ENCODE measurements around the gene ELAVL2. TPM values are rescaled to one million over a fixed set of nuclear protein-coding genes. Genes with fewer than 3 reads are reported as not detected.

Gene ELAVL2
- total and polyA plus RNA-seq, 9 of the 15 experiments (the other 6 are each of a cell fraction or from before 2014, with no cell fraction given) = not detected

DNA sequence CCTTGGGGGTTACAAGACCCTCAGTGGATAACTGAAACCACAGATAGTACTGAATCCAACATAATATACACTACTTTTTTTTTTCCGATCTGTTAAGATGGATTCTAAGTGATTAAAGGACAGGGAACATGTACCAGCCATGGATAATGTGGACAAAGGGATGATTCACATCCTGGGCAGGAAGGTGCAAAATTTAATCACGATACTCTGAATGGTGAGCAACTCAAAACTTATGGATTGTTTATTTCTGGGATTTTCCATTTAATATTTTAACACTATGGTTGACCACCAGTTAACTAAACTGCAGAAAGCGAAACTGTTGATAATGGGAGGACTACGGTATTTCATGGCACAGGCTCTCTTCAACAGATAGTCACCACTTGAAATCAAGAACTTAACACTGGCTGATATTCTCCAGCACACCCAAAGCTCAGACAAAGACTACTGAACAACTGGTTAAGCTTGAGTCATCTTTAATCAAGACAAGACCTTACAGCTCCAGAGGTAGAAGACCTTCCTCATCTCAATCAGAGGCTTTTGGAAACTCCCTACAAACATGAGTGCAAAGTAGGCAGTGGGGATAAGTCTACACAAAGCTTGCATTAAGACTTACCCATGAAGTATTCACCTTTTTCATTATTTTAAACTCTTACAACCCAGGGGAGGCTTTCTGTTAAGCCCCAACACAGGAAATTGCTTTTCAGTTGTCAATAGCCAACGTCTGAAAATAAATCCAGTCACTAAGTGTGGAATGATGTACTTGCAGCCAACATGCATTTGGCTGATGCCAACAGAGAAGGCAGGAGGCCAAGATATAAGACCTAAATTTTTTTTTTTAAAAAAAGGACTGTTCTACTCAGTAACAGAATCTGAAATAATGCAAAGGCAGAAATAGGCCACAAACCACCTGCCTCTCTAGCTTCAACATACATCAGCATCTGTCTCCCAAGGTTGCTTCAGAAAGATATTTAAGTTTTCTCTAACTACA, 78.7 kb downstream of the ELAVL2 start (continued):
- TF ChIP-seq, protein P1, sequence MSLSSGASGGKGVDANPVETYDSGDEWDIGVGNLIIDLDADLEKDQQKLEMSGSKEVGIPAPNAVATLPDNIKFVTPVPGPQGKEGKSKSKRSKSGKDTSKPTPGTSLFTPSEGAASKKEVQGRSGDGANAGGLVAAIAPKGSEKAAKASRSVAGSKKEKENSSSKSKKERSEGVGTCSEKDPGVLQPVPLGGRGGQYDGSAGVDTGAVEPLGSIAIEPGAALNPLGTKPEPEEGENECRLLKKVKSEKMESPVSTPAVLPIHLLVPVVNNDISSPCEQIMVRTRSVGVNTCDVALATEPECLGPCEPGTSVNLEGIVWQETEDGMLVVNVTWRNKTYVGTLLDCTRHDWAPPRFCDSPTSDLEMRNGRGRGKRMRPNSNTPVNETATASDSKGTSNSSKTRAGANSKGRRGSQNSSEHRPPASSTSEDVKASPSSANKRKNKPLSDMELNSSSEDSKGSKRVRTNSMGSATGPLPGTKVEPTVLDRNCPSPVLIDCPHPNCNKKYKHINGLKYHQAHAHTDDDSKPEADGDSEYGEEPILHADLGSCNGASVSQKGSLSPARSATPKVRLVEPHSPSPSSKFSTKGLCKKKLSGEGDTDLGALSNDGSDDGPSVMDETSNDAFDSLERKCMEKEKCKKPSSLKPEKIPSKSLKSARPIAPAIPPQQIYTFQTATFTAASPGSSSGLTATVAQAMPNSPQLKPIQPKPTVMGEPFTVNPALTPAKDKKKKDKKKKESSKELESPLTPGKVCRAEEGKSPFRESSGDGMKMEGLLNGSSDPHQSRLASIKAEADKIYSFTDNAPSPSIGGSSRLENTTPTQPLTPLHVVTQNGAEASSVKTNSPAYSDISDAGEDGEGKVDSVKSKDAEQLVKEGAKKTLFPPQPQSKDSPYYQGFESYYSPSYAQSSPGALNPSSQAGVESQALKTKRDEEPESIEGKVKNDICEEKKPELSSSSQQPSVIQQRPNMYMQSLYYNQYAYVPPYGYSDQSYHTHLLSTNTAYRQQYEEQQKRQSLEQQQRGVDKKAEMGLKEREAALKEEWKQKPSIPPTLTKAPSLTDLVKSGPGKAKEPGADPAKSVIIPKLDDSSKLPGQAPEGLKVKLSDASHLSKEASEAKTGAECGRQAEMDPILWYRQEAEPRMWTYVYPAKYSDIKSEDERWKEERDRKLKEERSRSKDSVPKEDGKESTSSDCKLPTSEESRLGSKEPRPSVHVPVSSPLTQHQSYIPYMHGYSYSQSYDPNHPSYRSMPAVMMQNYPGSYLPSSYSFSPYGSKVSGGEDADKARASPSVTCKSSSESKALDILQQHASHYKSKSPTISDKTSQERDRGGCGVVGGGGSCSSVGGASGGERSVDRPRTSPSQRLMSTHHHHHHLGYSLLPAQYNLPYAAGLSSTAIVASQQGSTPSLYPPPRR (CRISPR knock-in tag; IDR thresholded peaks at IDR 0.05; ENCODE audit: borderline replicate concordance) = no peak
- TF ChIP-seq LCOR (CRISPR knock-in tag; IDR thresholded peaks at IDR 0.05) = no peak
- no peak for TF ChIP-seq ZNF274 (IDR thresholded peaks at IDR 0.05; ENCODE audit: borderline replicate concordance, low read depth, low read length)

DNA sequence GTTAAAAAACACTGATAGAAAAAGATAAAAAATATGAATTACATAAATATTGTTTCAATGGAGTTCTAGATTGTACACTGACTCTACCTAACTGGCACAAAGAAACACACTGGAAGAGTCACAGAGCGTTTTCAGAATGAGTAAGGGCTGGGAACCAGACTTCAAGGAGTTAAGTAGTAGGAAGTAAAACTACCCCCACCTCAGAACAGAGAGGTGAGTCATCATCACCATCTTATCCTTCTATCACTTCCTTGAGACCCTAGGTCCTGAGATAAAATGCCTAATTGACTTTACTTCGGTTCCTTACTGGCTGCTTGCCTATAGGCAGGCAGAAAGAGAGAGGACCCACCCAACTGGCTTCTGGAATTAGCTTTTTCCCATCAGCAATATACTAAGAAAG, 79.7 kb downstream of the ELAVL2 start:
- Histone ChIP-seq H3K79me2 (ENCODE audit: control insufficient read depth, insufficient read depth, low read length) (no peaks in the 10 kb centered on the region), H3K9ac (ENCODE audit: insufficient read depth in 1 of 2, low read depth in 2 of 2, low read length in 2 of 2) (no peak overlapping the region), H3K27me3 (ENCODE audit: control insufficient read depth in 2 of 2, insufficient read depth in 2 of 2, low read length in 2 of 2) (no peaks in the 10 kb centered on the region), H4K20me1 (replicated peaks; ENCODE audit: control insufficient read depth, insufficient read depth, low read length) (no peaks in the 10 kb centered on the region), H3K9me3 (replicated peaks; ENCODE audit: control insufficient read depth, insufficient read depth, low read depth, low read length) (no peaks in the 10 kb centered on the region), H3K4me2 (ENCODE audit: insufficient read depth, low read length) (no peak overlapping the region), H3K27ac (ENCODE audit: extremely low read depth, low read depth, low read length) (no peak overlapping the region), H3K4me3 (no peak overlapping the region), H3K9me1 (ENCODE audit: control insufficient read depth, insufficient read depth, low read length) (no peaks in the 10 kb centered on the region), H3K36me3 (ENCODE audit: control insufficient read depth, insufficient read depth, low read length) (no peaks in the 10 kb centered on the region), H3K4me1 (replicated peaks in 1 of 2; ENCODE audit: control insufficient read depth in 2 of 2, insufficient read depth in 2 of 2, low read length in 2 of 2) (no peaks in the 10 kb centered on the region), H2AFZ (ENCODE audit: low read depth, low read length) (no peak overlapping the region)
- no TSS peak for BruUV-seq (replicated peaks)
- in situ Hi-C loops (cut with MboI) = no loop called here
- no CpG with 5 or more reads among the region's 2 CpGs for WGBS (ENCODE audit: insufficient coverage, low coverage, missing lambda C conversion rate)
- DNase-seq (ENCODE audit: extremely low read depth in 1 of 4, low spot score in 3 of 4) (no peak), FAIRE-seq (no peak), ATAC-seq (no peak)
- no peak for TF ChIP-seq HSF4 (CRISPR knock-in tag; IDR thresholded peaks at IDR 0.05; ENCODE audit: borderline replicate concordance)
- no peak for TF ChIP-seq FOS (IDR thresholded peaks at IDR 0.05; ENCODE audit: extremely low read depth, insufficient read length)
- TF ChIP-seq MAFK (IDR thresholded peaks at IDR 0.05; ENCODE audit: low read length) = no peak
- no peak for TF ChIP-seq SREBF2 (CRISPR knock-in tag; IDR thresholded peaks at IDR 0.05)
- TF ChIP-seq TOE1 (IDR thresholded peaks at IDR 0.05; ENCODE audit: borderline replicate concordance) = no peak
- TF ChIP-seq TOE1 (CRISPR knock-in tag; IDR thresholded peaks at IDR 0.05; ENCODE audit: borderline replicate concordance, low read depth) = no peak
- TF ChIP-seq, protein P2, sequence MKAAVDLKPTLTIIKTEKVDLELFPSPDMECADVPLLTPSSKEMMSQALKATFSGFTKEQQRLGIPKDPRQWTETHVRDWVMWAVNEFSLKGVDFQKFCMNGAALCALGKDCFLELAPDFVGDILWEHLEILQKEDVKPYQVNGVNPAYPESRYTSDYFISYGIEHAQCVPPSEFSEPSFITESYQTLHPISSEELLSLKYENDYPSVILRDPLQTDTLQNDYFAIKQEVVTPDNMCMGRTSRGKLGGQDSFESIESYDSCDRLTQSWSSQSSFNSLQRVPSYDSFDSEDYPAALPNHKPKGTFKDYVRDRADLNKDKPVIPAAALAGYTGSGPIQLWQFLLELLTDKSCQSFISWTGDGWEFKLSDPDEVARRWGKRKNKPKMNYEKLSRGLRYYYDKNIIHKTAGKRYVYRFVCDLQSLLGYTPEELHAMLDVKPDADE (conservative IDR thresholded peaks at IDR 0.05; ENCODE audit: control insufficient read depth, low read depth, low read length) = no peak
- no peak for TF ChIP-seq TCF7 (IDR thresholded peaks at IDR 0.05; ENCODE audit: borderline replicate concordance)
- TF ChIP-seq FOXA3 (CRISPR knock-in tag; conservative IDR thresholded peaks at IDR 0.05 in 1 of 2, IDR thresholded peaks at IDR 0.05 in 1 of 2) = no peak
- TF ChIP-seq KAT2B (IDR thresholded peaks at IDR 0.05; ENCODE audit: low read depth, low read length) = no peak
- intact Hi-C loops (cut with micrococcal nuclease) = no loop called here
- POLR2A ChIA-PET = no interaction called here
- CTCF ChIA-PET (ENCODE audit: low intra/inter-chr PET ratio) = no interaction called here
